ENCODE measurements around the gene DNAJB5.
"Not testable (repeated sequence)": the region's sequence is repeated elsewhere in the genome, so short reads cannot be mapped to it uniquely, and the experiment has no call there.

Gene DNAJB5

GRCh38 chr9:34989003-34989945, at the start of gene DNAJB5:
Gene DNAJB5 (plus strand): TSS chr9:34989745. CDS start chr9:34990631, 886 bp downstream.
- peak; percentile 92 for DNase-seq (ENCODE audit: low read depth in 2 of 2)

- DNase-seq (ENCODE audit: low read depth in 2 of 2), result not testable (repeated sequence)
Observed at GRCh38 chr9:34939989-34940388, 49.6 kb upstream of the DNAJB5 start.

- DNase-seq (ENCODE audit: low read depth in 2 of 2), result no peak
Observed at GRCh38 chr9:34948451-34948850, 41.1 kb upstream of the DNAJB5 start.

GRCh38 chr9:34954225-34954624, 35.3 kb upstream of the DNAJB5 start:
- DNase-seq (ENCODE audit: low read depth in 2 of 2), result no peak

- DNase-seq (ENCODE audit: low read depth in 2 of 2), result not testable (repeated sequence)
Observed at GRCh38 chr9:34956066-34956465, 33.5 kb upstream of the DNAJB5 start.

- no peak for DNase-seq (ENCODE audit: low read depth in 2 of 2)
Observed at GRCh38 chr9:34956648-34957047, 32.9 kb upstream of the DNAJB5 start.

- no peak for DNase-seq (ENCODE audit: low read depth in 2 of 2)
Observed at GRCh38 chr9:34957492-34958410, 31.8 kb upstream of the DNAJB5 start, which contains the start of gene PHF24. Gene PHF24 (plus strand): TSS chr9:34958285. CDS start chr9:34971299, 13,014 bp downstream.

- no peak for DNase-seq (ENCODE audit: low read depth in 2 of 2)
Observed at GRCh38 chr9:34958411-34958982, 31.0 kb upstream of the DNAJB5 start.

GRCh38 chr9:34959461-34959860, 30.1 kb upstream of the DNAJB5 start:
- no peak for DNase-seq (ENCODE audit: low read depth in 2 of 2)

GRCh38 chr9:34961574-34962490, 27.7 kb upstream of the DNAJB5 start:
- no peak for DNase-seq (ENCODE audit: low read depth in 2 of 2)

GRCh38 chr9:34962546-34962945, 27.0 kb upstream of the DNAJB5 start:
- DNase-seq (ENCODE audit: low read depth in 2 of 2), result no peak

- DNase-seq (ENCODE audit: low read depth in 2 of 2), result no peak
Observed at GRCh38 chr9:34963552-34963951, 26.0 kb upstream of the DNAJB5 start.

GRCh38 chr9:34964458-34964857, 25.1 kb upstream of the DNAJB5 start:
- no peak for DNase-seq (ENCODE audit: low read depth in 2 of 2)

- DNase-seq (ENCODE audit: low read depth in 2 of 2), result no peak
Observed at GRCh38 chr9:34971146-34971811, 18.3 kb upstream of the DNAJB5 start.

GRCh38 chr9:34974664-34975063, 14.9 kb upstream of the DNAJB5 start:
- DNase-seq (ENCODE audit: low read depth in 2 of 2), result no peak

GRCh38 chr9:34976441-34976840, 13.1 kb upstream of the DNAJB5 start:
- DNase-seq (ENCODE audit: low read depth in 2 of 2), result no peak

GRCh38 chr9:34976992-34977391, 12.6 kb upstream of the DNAJB5 start:
- no peak for DNase-seq (ENCODE audit: low read depth in 2 of 2)

- DNase-seq (ENCODE audit: low read depth in 2 of 2), result no peak
Observed at GRCh38 chr9:34980181-34980761, 9.3 kb upstream of the DNAJB5 start.

- no peak for DNase-seq (ENCODE audit: low read depth in 2 of 2)
Observed at GRCh38 chr9:34982361-34982760, 7.2 kb upstream of the DNAJB5 start.

GRCh38 chr9:34983209-34983608, 6.3 kb upstream of the DNAJB5 start:
- DNase-seq (ENCODE audit: low read depth in 2 of 2), result no peak

Measured in stimulated activated CD8-positive, alpha-beta memory T cell treated with anti-CD3 and anti-CD28 coated beads, Interleukin-7, amount 100 ng/mL, for 1 hour (primary cell).